HCT116 (cell line): ENCODE results near the gene ENDOD1. TPM values are rescaled to one million over a fixed set of nuclear protein-coding genes. Genes with fewer than 3 reads are reported as not detected.

Experiments
- ATAC-seq: fragments of 200-7000 bp; cut with Tn5 transposase; 2 replicates; pipeline ENCODE4 v1.9.1; 2020; ENCODE audit warnings: mild to moderate bottlenecking, moderate library complexity
- BruUV-seq: library from RNA; stranded (reverse); fragments of 400-500 nt; replicated peaks from 2 replicates; lab custom pipeline; 2021; lab: Mats Ljungman, UMichigan
- CTCF ChIA-PET: fragments of 300-600 bp; sonication (Branson Sonifier 250); formaldehyde crosslinking; loops from one replicate; lab custom pipeline; 2021; ENCODE audit warnings: antibody characterized with exemption; lab: Charles Lee
- POLR2A ChIA-PET: fragments of 300-600, 350-600 bp; sonication (Branson Sonifier 250); formaldehyde crosslinking; loops from one replicate; lab custom pipeline; 2021; ENCODE audit warnings: antibody characterized with exemption; lab: Charles Lee
- RAD21 ChIA-PET, 2 experiments: fragments of 300-600 bp; sonication (Branson Sonifier 250); formaldehyde crosslinking; loops; one replicate each; lab custom pipeline; 2023; ENCODE audit warnings: low total read pairs in 2 of 2; ENCODE audit not compliant: uncharacterized antibody in 2 of 2, unreplicated experiment in 2 of 2, low non-redundant PET in 1 of 2; lab: Charles Lee
- DNase-seq: peaks from one replicate; pipeline ENCODE4 v3.0.0-alpha.2; 2010; ENCODE audit warnings: low read depth, low spot score
- H2AFZ ChIP-seq: fragments of 200-600 bp; shearing (Covaris generic), sonication (generic); 2 replicates; pipeline ENCODE4 v1.6.1; 2017; ENCODE audit warnings: low read depth, mixed run types, mixed read lengths, antibody characterized with exemption, low read length; ENCODE audit not compliant: poor library complexity, severe bottlenecking
- H3K27ac ChIP-seq: 2 replicates; pipeline ENCODE4 v1.5.1; 2012; ENCODE audit warnings: low read depth, low read length
- H3K27me3 ChIP-seq: fragments of 200-600 bp; sonication (generic); 2 replicates; pipeline ENCODE4 v1.6.1; 2016; ENCODE audit warnings: mixed run types, low read length, mixed read lengths; ENCODE audit not compliant: insufficient read depth
- H3K36me3 ChIP-seq, 2 experiments: fragments of 200-500 bp in 1 of 2; fragments of 200-600 bp in 1 of 2; sonication (Bioruptor generic) in 1 of 2; sonication (generic) in 1 of 2; 2 replicates each; pipeline versions ENCODE4 v1.5.1 to v1.6.1; 2014 to 2016; ENCODE audit warnings: low read length in 2 of 2, inconsistent platforms in 1 of 2, mixed read lengths in 1 of 2, mixed run types in 1 of 2; ENCODE audit not compliant: insufficient read depth in 2 of 2, control insufficient read depth in 1 of 2
- H3K4me1 ChIP-seq, 2 experiments: fragments of 200-600 bp in 1 of 2; sonication (generic) in 1 of 2; 2 replicates each; pipeline versions ENCODE4 v1.5.1 to v1.6.1; 2012 to 2017; ENCODE audit warnings: low read length in 2 of 2, inconsistent platforms in 1 of 2, mild to moderate bottlenecking in 1 of 2, mixed read lengths in 1 of 2, mixed run types in 1 of 2, moderate library complexity in 1 of 2; ENCODE audit not compliant: insufficient read depth in 2 of 2, control insufficient read depth in 1 of 2
- H3K4me2 ChIP-seq: fragments of 200-600 bp; sonication (generic); 2 replicates; pipeline ENCODE4 v1.6.1; 2017; ENCODE audit warnings: mixed run types, low read length, mixed read lengths
- H3K4me3 ChIP-seq, 2 experiments: fragments of 200-600 bp in 1 of 2; sonication (generic) in 1 of 2; replicated peaks in 1 of 2; 2 replicates each; pipeline ENCODE4 v1.5.1; 2011 to 2016; ENCODE audit warnings: low read length in 2 of 2, control low read depth in 1 of 2, low read depth in 1 of 2, mild to moderate bottlenecking in 1 of 2, mixed read lengths in 1 of 2, mixed run types in 1 of 2
- H3K79me2 ChIP-seq: fragments of 200-600 bp; sonication (generic); 2 replicates; pipeline ENCODE4 v1.6.1; 2017; ENCODE audit warnings: mild to moderate bottlenecking, mixed run types, low read length, moderate library complexity, mixed read lengths; ENCODE audit not compliant: insufficient read depth
- H3K9ac ChIP-seq: fragments of 200-600 bp; sonication (generic); 2 replicates; pipeline ENCODE4 v1.6.1; 2016; ENCODE audit warnings: low read length, mixed read lengths
- H3K9me2 ChIP-seq: fragments of 200-600 bp; sonication (generic), shearing (Covaris generic); 2 replicates; pipeline ENCODE4 v1.6.1; 2017; ENCODE audit warnings: mixed run types, mild to moderate bottlenecking, moderate library complexity; ENCODE audit not compliant: insufficient read depth
- H3K9me3 ChIP-seq, 2 experiments: fragments of 200-500 bp in 1 of 2; fragments of 200-600 bp in 1 of 2; sonication (Bioruptor generic) in 1 of 2; sonication (generic) in 1 of 2; 2 replicates each; pipeline ENCODE4 v1.6.1; 2014 to 2017; ENCODE audit warnings: low read length in 2 of 2, mixed read lengths in 2 of 2, inconsistent platforms in 1 of 2, low read depth in 1 of 2, mild to moderate bottlenecking in 1 of 2, mixed run types in 1 of 2, moderate library complexity in 1 of 2; ENCODE audit not compliant: control insufficient read depth in 1 of 2, insufficient read depth in 1 of 2
- H4K20me1 ChIP-seq: fragments of 200-600 bp; sonication (generic), shearing (Covaris generic); 2 replicates; pipeline ENCODE4 v1.6.1; 2017; ENCODE audit warnings: mixed run types, mild to moderate bottlenecking, moderate library complexity; ENCODE audit not compliant: insufficient read depth
- ELF1 ChIP-seq: IDR thresholded peaks from 2 replicates; pipeline ENCODE4 v1.6.1; 2012; ENCODE audit warnings: low read depth, borderline replicate concordance
- EZH2 ChIP-seq: fragments of 200-600 bp; sonication (generic); IDR thresholded peaks from 2 replicates; pipeline ENCODE4 v1.6.1; 2017; ENCODE audit warnings: antibody characterized with exemption, mixed run types
- EZH2phosphoT487 ChIP-seq: fragments of 200-600 bp; IDR thresholded peaks from 2 replicates; pipeline ENCODE4 v1.6.1; 2018; ENCODE audit warnings: antibody characterized with exemption, borderline replicate concordance
- MAX ChIP-seq: IDR thresholded peaks from 2 replicates; pipeline ENCODE4 v1.6.1; 2012
- SIN3A ChIP-seq: IDR thresholded peaks from 2 replicates; pipeline ENCODE4 v1.6.1; 2012; ENCODE audit warnings: low read depth
- TCF7L2 ChIP-seq: IDR thresholded peaks from 2 replicates; pipeline ENCODE4 v1.7.0; 2011; ENCODE audit warnings: borderline replicate concordance, inconsistent platforms; ENCODE audit not compliant: insufficient read depth, insufficient read length; ENCODE audit errors: extremely low read depth
- YY1 ChIP-seq: IDR thresholded peaks from 2 replicates; pipeline ENCODE4 v1.6.1; 2011; ENCODE audit warnings: low read length, low read depth, moderate library complexity, mild to moderate bottlenecking; ENCODE audit not compliant: insufficient replicate concordance; ENCODE audit errors: extremely low read depth
- ZNF274 ChIP-seq: fragments of 200-500 bp; sonication (Bioruptor generic); IDR thresholded peaks from 2 replicates; pipeline ENCODE4 v1.6.1; 2014; ENCODE audit warnings: mild to moderate bottlenecking, low read depth, low read length, inconsistent platforms
- intact Hi-C: fragments of 100-400 bp; cut with micrococcal nuclease; formaldehyde crosslinking; loops from 2 replicates; pipeline ENCODE4 v1.10.0; 2022
- total RNA-seq: library from RNA; stranded (reverse); gene quantifications from one replicate; pipeline ENCODE4 v1.2.1, GENCODE V29; 2021; ENCODE audit not compliant: unreplicated experiment

The ENDOD1 gene
- total RNA-seq, 1 experiment from 2014 or later: 33.6 TPM

- Histone ChIP-seq H3K27me3 (no peaks in the 10 kb centered on the region), H3K27ac (no peak overlapping the region), H4K20me1 (no peaks in the 10 kb centered on the region), H3K79me2 (peaks cover 10% of the 10 kb centered on the region; the same call in 1 of the 2 replicates), H3K36me3 (no peaks in the 10 kb centered on the region), H3K9ac (no peak overlapping the region), H3K4me3 (no peak overlapping the region), H3K9me3 (no peaks in the 10 kb centered on the region), H3K9me2 (no peaks in the 10 kb centered on the region), H3K4me1 (peaks cover 19 to 36% of the 10 kb centered on the region in 2 experiments; a peak in 3 of 4 replicates), H2AFZ (no peak overlapping the region), H3K4me2 (no peak overlapping the region)
- CTCF ChIA-PET: interaction anchor here (0.8 kb wide), 1 partner anchor 16 kb away, joined by 3 read pairs; no protein-coding TSS in a partner anchor
- DNase-seq (no peak), ATAC-seq (no peak)
- POLR2A ChIA-PET: interaction anchor here (0.9 to 1.0 kb wide), 2 partner anchors 11 to 19 kb away, joined by 3 read pairs; partner anchors contain the start of gene SRSF8
- RAD21 ChIA-PET: no interaction called here
- no TSS peak for BruUV-seq
- intact Hi-C loops: no loop called here
- TF ChIP-seq MAX (no peak), EZH2phosphoT487 (no peak), YY1 (no peak), TCF7L2 (no peak)
These were observed 3.5 kb upstream of the ENDOD1 start for GRCh38 chr11:95086151-95086550.

GRCh38 chr11:95086836-95087570, 2.6 kb upstream of the ENDOD1 start:
- no peak for DNase-seq
- Histone ChIP-seq H3K9ac (no peak overlapping the region), H4K20me1 (no peaks in the 10 kb centered on the region), H2AFZ (no peak overlapping the region), H3K4me3 (no peak overlapping the region), H3K9me3 (no peaks in the 10 kb centered on the region), H3K4me1 (peaks cover 27 to 38% of the 10 kb centered on the region in 2 experiments), H3K27ac (no peak overlapping the region), H3K4me2 (no peak overlapping the region), H3K36me3 (no peaks in the 10 kb centered on the region), H3K9me2 (no peaks in the 10 kb centered on the region), H3K79me2 (peaks cover 12% of the 10 kb centered on the region; the same call in 1 of the 2 replicates), H3K27me3 (no peaks in the 10 kb centered on the region)
- ChIA-PET POLR2A (interaction anchor here (1.4 kb wide), 1 partner anchor 20 kb away, joined by 3 read pairs; the partner anchor contains the start of gene SRSF8), RAD21 (no interaction called here), CTCF (interaction anchor here (1.1 kb wide), 1 partner anchor 15 kb away, joined by 3 read pairs; no protein-coding TSS in a partner anchor)
- no peak for TF ChIP-seq EZH2
- TF ChIP-seq ELF1: no peak
- TF ChIP-seq ZNF274: no peak
- no peak for TF ChIP-seq MAX
- no peak for TF ChIP-seq SIN3A
- BruUV-seq: no TSS peak
- intact Hi-C loops: no loop called here
- ATAC-seq: no peak
